Mesenchymal stem cell (in vitro differentiated cells and primary cell): Measurements from ENCODE around the gene ALAS2.

Source experiments
- DNase-seq: peaks from one replicate; pipeline ENCODE4 v3.0.0-alpha.2; 2013
- H2AFZ ChIP-seq: one replicate; pipeline ENCODE4 v1.6.1; 2013; ENCODE audit warnings: low read depth, mild to moderate bottlenecking, control low read depth, inconsistent platforms, low read length, moderate library complexity
- H2AK5ac ChIP-seq: 2 replicates; pipeline ENCODE4 v1.6.1; 2013; ENCODE audit warnings: low read length, moderate library complexity, mild to moderate bottlenecking, inconsistent platforms; ENCODE audit not compliant: severe bottlenecking
- H2BK120ac ChIP-seq: one replicate; pipeline ENCODE4 v1.6.1; 2013; ENCODE audit warnings: low read depth, mild to moderate bottlenecking, inconsistent platforms, low read length, moderate library complexity
- H2BK12ac ChIP-seq, 2 experiments: one replicate each; pipeline ENCODE4 v1.6.1; 2013; ENCODE audit warnings: inconsistent platforms in 2 of 2, low read length in 2 of 2, mild to moderate bottlenecking in 2 of 2, moderate library complexity in 2 of 2, control low read depth in 1 of 2
- H2BK15ac ChIP-seq: one replicate; pipeline ENCODE4 v1.6.1; 2013; ENCODE audit warnings: mild to moderate bottlenecking, low read depth, inconsistent platforms; ENCODE audit not compliant: poor library complexity, severe bottlenecking
- H2BK5ac ChIP-seq: 2 replicates; pipeline ENCODE4 v1.6.1; 2013; ENCODE audit warnings: low read depth, mild to moderate bottlenecking, low read length, control low read depth, inconsistent platforms; ENCODE audit not compliant: poor library complexity, severe bottlenecking
- H3K14ac ChIP-seq, 2 experiments: one replicate each; pipeline ENCODE4 v1.6.1; 2013; ENCODE audit warnings: inconsistent platforms in 2 of 2, low read length in 2 of 2, control low read depth in 1 of 2, mild to moderate bottlenecking in 1 of 2, moderate library complexity in 1 of 2
- H3K18ac ChIP-seq, 2 experiments: one replicate each; pipeline ENCODE4 v1.6.1; 2013; ENCODE audit warnings: inconsistent platforms in 2 of 2, low read length in 2 of 2, control low read depth in 1 of 2, low read depth in 1 of 2, mild to moderate bottlenecking in 1 of 2
- H3K23ac ChIP-seq, 2 experiments: one replicate each; pipeline ENCODE4 v1.6.1; 2013; ENCODE audit warnings: inconsistent platforms in 2 of 2, low read length in 2 of 2, mild to moderate bottlenecking in 2 of 2, moderate library complexity in 2 of 2, control low read depth in 1 of 2
- H3K27ac ChIP-seq: 2 replicates; pipeline ENCODE4 v1.5.1; 2013; ENCODE audit warnings: mild to moderate bottlenecking, moderate library complexity, low read length, control low read depth, inconsistent platforms; ENCODE audit not compliant: poor library complexity, severe bottlenecking
- H3K27me3 ChIP-seq, 2 experiments: 2 replicates each; pipeline versions ENCODE4 v1.6.1 to v1.7.0; 2013; ENCODE audit warnings: low read length in 2 of 2, mild to moderate bottlenecking in 2 of 2, moderate library complexity in 2 of 2, control low read depth in 1 of 2, inconsistent platforms in 1 of 2; ENCODE audit not compliant: control insufficient read depth in 1 of 2, insufficient read depth in 1 of 2
- H3K36me3 ChIP-seq, 2 experiments: 2 replicates each; pipeline versions ENCODE4 v1.6.1 to v1.7.0; 2013; ENCODE audit warnings: low read length in 2 of 2, control low read depth in 1 of 2, inconsistent platforms in 1 of 2, low read depth in 1 of 2, mild to moderate bottlenecking in 1 of 2; ENCODE audit not compliant: insufficient read depth in 2 of 2, control insufficient read depth in 1 of 2
- H3K4ac ChIP-seq, 2 experiments: one replicate each; pipeline ENCODE4 v1.6.1; 2013; ENCODE audit warnings: inconsistent platforms in 2 of 2, low read length in 2 of 2, mild to moderate bottlenecking in 2 of 2, moderate library complexity in 2 of 2, control low read depth in 1 of 2, low read depth in 1 of 2
- H3K4me1 ChIP-seq: 2 replicates; pipeline ENCODE4 v1.6.1; 2013; ENCODE audit warnings: low read depth, low read length, control low read depth; ENCODE audit not compliant: control insufficient read depth, insufficient read depth
- H3K4me2 ChIP-seq: 2 replicates; pipeline ENCODE4 v1.6.1; 2013; ENCODE audit warnings: low read length, mild to moderate bottlenecking, inconsistent platforms; ENCODE audit not compliant: poor library complexity, severe bottlenecking
- H3K4me3 ChIP-seq, 2 experiments: 2 replicates each; pipeline versions ENCODE4 v1.5.1 to v1.7.0; 2013; ENCODE audit warnings: low read length in 2 of 2, mild to moderate bottlenecking in 2 of 2, control low read depth in 1 of 2, low read depth in 1 of 2; ENCODE audit not compliant: insufficient read depth in 1 of 2
- H3K79me1 ChIP-seq: replicated peaks from 2 replicates; pipeline ENCODE4 v1.6.1; 2013; ENCODE audit warnings: mild to moderate bottlenecking, control low read depth, low read length, inconsistent platforms; ENCODE audit not compliant: poor library complexity, severe bottlenecking
- H3K9ac ChIP-seq: 2 replicates; pipeline ENCODE4 v1.7.0; 2013; ENCODE audit warnings: mild to moderate bottlenecking, low read length, moderate library complexity
- H3K9me3 ChIP-seq: 2 replicates; pipeline ENCODE4 v1.7.0; 2013; ENCODE audit warnings: mild to moderate bottlenecking, low read length; ENCODE audit not compliant: control insufficient read depth
- H4K8ac ChIP-seq: one replicate; pipeline ENCODE4 v1.6.1; 2013; ENCODE audit warnings: inconsistent platforms, mild to moderate bottlenecking, low read length, moderate library complexity
- H4K91ac ChIP-seq: one replicate; pipeline ENCODE4 v1.6.1; 2013; ENCODE audit warnings: mild to moderate bottlenecking, low read length, inconsistent platforms
- WGBS: methylation state at CpG from one replicate; pipeline ENCODE4 v1.1.7; 2013; ENCODE audit warnings: mixed read lengths; 5-methylcytosine and 5-hydroxymethylcytosine counted together

ALAS2 gene

DNA sequence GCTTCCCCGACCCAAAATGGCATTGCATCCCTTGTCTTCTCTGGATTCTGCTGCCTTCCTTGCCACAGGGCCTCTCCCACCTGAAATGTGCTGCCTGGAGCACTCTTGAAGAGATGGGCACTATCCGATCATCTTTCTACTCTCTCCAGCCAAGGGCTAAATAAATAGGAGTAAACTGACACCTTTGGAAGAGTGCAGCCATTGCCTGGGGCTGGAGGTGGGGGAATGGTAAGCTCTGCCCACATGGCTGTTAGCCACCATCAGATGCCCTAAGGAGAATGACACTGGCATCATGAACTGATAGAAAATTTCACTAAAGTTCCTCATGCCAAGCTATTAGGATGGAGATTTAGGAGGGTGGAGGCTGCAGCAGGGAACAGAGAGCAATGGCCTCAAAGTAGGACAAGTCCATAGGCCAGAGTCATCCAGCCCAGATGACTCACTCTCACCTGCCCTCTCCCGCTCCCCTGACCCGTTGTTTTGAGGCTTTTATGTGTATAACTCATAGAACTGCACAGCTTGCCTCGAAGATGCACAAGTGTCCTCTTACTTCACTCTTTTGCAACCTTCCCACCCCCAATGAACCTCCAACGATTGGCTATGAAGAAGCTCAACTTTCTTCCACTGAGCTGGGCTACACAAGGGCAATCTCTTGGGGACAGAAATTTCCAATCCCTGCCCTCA lies 36.0 kb downstream of the ALAS2 start:
- H3K9ac ChIP-seq = no peak overlapping the region
- no peak overlapping the region for H2BK15ac ChIP-seq
- no peak overlapping the region for H3K4me3 ChIP-seq
- no peaks in the 10 kb centered on the region for H3K36me3 ChIP-seq
- H2BK12ac ChIP-seq = no peak overlapping the region
- no peaks in the 10 kb centered on the region for H3K4me1 ChIP-seq
- H3K18ac ChIP-seq = no peak overlapping the region
- H2BK5ac ChIP-seq = no peak overlapping the region
- no peak overlapping the region for H2AK5ac ChIP-seq
- H4K8ac ChIP-seq = no peak overlapping the region
- no peak overlapping the region for H3K4me2 ChIP-seq
- no peak overlapping the region for H4K91ac ChIP-seq
- H2AFZ ChIP-seq = no peak overlapping the region
- no peaks in the 10 kb centered on the region for H3K79me1 ChIP-seq
- no peaks in the 10 kb centered on the region for H3K9me3 ChIP-seq
- no peak overlapping the region for H3K27ac ChIP-seq
- WGBS = 77% methylated on average over 5 of the region's 6 CpGs
- H3K4ac ChIP-seq = no peak overlapping the region
- no peak for DNase-seq
- H3K14ac ChIP-seq = no peak overlapping the region
- H2BK120ac ChIP-seq = no peak overlapping the region
- H3K27me3 ChIP-seq = peaks cover 14 to 22% of the 10 kb centered on the region in 2 experiments
- H3K23ac ChIP-seq = no peak overlapping the region

DNA sequence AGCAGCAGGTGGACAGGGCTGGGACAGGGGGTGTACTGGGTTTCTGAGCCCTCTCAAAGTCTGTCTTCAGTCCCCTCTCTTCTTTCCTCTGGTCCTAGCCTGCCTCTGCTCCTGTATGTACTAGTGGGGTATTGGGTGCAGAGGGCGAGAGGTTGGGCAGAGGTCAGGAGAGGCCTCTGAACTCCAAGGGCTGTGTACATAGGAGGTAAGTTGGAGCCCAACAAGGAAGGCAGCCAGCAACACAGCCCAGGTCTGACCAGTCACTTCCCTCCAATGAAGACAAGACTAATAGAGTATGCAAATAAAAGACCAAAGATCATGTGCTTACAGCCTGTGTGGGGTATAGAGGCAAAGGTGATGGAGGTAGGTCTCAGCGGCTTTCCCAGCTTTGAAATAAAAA lies 36.7 kb downstream of the ALAS2 start, which contains the start of gene PFKFB1:
Gene PFKFB1, minus strand, starts transcription at position 90 of the 400 bp plus-strand sequence. CDS start 181 bp downstream, outside the sequence.
- H3K27me3 ChIP-seq = peaks cover 14 to 22% of the 10 kb centered on the region in 2 experiments
- no peaks in the 10 kb centered on the region for H3K36me3 ChIP-seq
- no peak within 1 kb of the TSS for H4K8ac ChIP-seq
- no peak within 1 kb of the TSS for H3K18ac ChIP-seq
- no peaks in the 10 kb centered on the region for H3K4me1 ChIP-seq
- no peak within 1 kb of the TSS for H3K9ac ChIP-seq
- H3K79me1 ChIP-seq = no peaks in the 10 kb centered on the region
- H2BK15ac ChIP-seq = no peak within 1 kb of the TSS
- no peak within 1 kb of the TSS for H2BK12ac ChIP-seq
- H3K9me3 ChIP-seq = no peaks in the 10 kb centered on the region
- no peak within 1 kb of the TSS for H4K91ac ChIP-seq
- no peak within 1 kb of the TSS for H3K4me3 ChIP-seq
- no CpG with 5 or more reads among the region's 2 CpGs for WGBS
- no peak within 1 kb of the TSS for H3K23ac ChIP-seq
- H3K4ac ChIP-seq = no peak within 1 kb of the TSS
- no peak within 1 kb of the TSS for H2BK5ac ChIP-seq
- H3K4me2 ChIP-seq = no peak within 1 kb of the TSS
- DNase-seq = no peak
- H2AK5ac ChIP-seq = no peak within 1 kb of the TSS
- H2AFZ ChIP-seq = no peak within 1 kb of the TSS
- H2BK120ac ChIP-seq = no peak within 1 kb of the TSS
- no peak within 1 kb of the TSS for H3K27ac ChIP-seq
- no peak within 1 kb of the TSS for H3K14ac ChIP-seq

DNA sequence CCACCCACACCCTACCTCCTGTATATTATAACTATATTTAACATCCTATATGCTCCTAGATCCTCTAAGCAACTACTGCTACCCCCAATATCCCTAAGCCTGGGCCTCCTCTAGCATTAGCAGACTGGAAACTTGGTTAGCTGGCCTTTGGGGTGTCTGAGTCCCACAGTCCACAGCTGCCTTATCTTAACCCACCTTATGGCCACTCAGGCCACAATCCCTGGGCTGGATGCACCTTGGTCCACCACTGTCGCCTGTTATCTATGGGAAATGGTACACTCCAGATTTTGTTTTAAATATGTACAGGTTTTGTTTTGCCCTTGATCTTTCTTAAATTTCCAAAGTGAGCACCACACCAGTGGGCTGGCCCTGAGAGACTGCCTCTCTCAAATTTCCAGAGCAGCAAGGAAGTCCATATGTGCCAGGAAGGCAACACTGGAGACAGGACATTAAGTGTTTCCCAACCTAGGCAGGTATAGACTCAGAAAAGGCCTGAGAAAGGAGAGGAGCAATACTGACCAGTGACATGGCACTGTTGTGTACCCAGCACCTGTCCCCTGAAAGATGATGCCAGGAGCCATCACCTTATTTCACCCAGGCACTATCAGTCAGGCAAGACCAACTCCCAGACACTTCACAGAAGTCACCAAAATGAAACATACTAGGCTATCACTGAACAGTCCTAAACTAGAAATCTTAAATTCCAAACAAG lies 37.7 kb downstream of the ALAS2 start:
- Histone ChIP-seq H3K9ac (no peak overlapping the region), H3K9me3 (no peaks in the 10 kb centered on the region), H3K18ac (no peak overlapping the region), H2BK15ac (no peak overlapping the region), H2BK120ac (no peak overlapping the region), H3K4me2 (no peak overlapping the region), H3K4me3 (no peak overlapping the region), H3K4ac (no peak overlapping the region), H3K14ac (no peak overlapping the region), H3K36me3 (no peaks in the 10 kb centered on the region), H4K91ac (no peak overlapping the region), H3K27ac (no peak overlapping the region), H3K23ac (no peak overlapping the region), H4K8ac (no peak overlapping the region), H3K79me1 (no peaks in the 10 kb centered on the region), H3K27me3 (peaks cover 14 to 22% of the 10 kb centered on the region in 2 experiments), H2AFZ (no peak overlapping the region), H2BK12ac (no peak overlapping the region), H3K4me1 (no peaks in the 10 kb centered on the region), H2BK5ac (no peak overlapping the region), H2AK5ac (no peak overlapping the region)
- DNase-seq = no peak
- no CpG with 5 or more reads among the region's 1 CpG for WGBS

- Histone ChIP-seq H3K79me1 (no peaks in the 10 kb centered on the region), H2BK5ac (no peak overlapping the region), H3K27ac (no peak overlapping the region), H3K18ac (no peak overlapping the region), H3K27me3 (peaks cover 14 to 22% of the 10 kb centered on the region in 2 experiments), H3K4me2 (no peak overlapping the region), H2BK15ac (no peak overlapping the region), H3K4ac (no peak overlapping the region), H3K36me3 (no peaks in the 10 kb centered on the region), H4K8ac (no peak overlapping the region), H3K4me3 (no peak overlapping the region), H2AFZ (no peak overlapping the region), H2AK5ac (no peak overlapping the region), H3K23ac (no peak overlapping the region), H4K91ac (no peak overlapping the region), H3K14ac (no peak overlapping the region), H2BK12ac (no peak overlapping the region), H3K9ac (no peak overlapping the region), H2BK120ac (no peak overlapping the region), H3K9me3 (no peaks in the 10 kb centered on the region), H3K4me1 (no peaks in the 10 kb centered on the region)
- no CpG with 5 or more reads among the region's 2 CpGs for WGBS
- DNase-seq = no peak
Observed at GRCh38 chrX:54991706-54992105, 39.1 kb downstream of the ALAS2 start.
